GDM1 (cell line): ENCODE measurements around the gene GNLY.
A peak's percentile ranks its signal among the peaks of the same experiment; 100 is the strongest.
"Not testable (repeated sequence)": the region's sequence is repeated elsewhere in the genome, so short reads cannot be mapped to it uniquely, and the experiment has no call there.

ENCODE experiments used
- DNase-seq: peaks from one replicate; lab custom pipeline; 2025; lab: John Stamatoyannopoulos, UW

GNLY gene

GRCh38 chr2:85665264-85665937 lies 28.8 kb upstream of the GNLY start:
- DNase-seq: no peak

GRCh38 chr2:85666016-85666415 lies 28.1 kb upstream of the GNLY start:
- no peak for DNase-seq

- DNase-seq: no peak
Measured at GRCh38 chr2:85666435-85667316, 27.5 kb upstream of the GNLY start.

GRCh38 chr2:85667561-85668008 lies 26.6 kb upstream of the GNLY start:
- DNase-seq: no peak

GRCh38 chr2:85668009-85668856 lies 25.9 kb upstream of the GNLY start, which contains the start of gene SFTPB:
Gene SFTPB, minus strand, starts transcription at chr2:85668199. Its CDS starts 16 bp downstream, at chr2:85668183.
- no peak for DNase-seq

GRCh38 chr2:85668857-85669142 lies 25.4 kb upstream of the GNLY start:
- no peak for DNase-seq

- no peak for DNase-seq
Measured at GRCh38 chr2:85669549-85669948, 24.6 kb upstream of the GNLY start.

- DNase-seq: not testable (repeated sequence)
Measured at GRCh38 chr2:85670416-85670815, 23.7 kb upstream of the GNLY start.

- no peak for DNase-seq
Measured at GRCh38 chr2:85672456-85672855, 21.7 kb upstream of the GNLY start.

- DNase-seq: no peak
Measured at GRCh38 chr2:85673716-85674375, 20.3 kb upstream of the GNLY start.

- DNase-seq: no peak
Measured at GRCh38 chr2:85674417-85674816, 19.7 kb upstream of the GNLY start.

GRCh38 chr2:85675427-85675826 lies 18.7 kb upstream of the GNLY start:
- DNase-seq: no peak

GRCh38 chr2:85675866-85676548 lies 18.2 kb upstream of the GNLY start:
- no peak for DNase-seq

- no peak for DNase-seq
Measured at GRCh38 chr2:85678377-85678776, 15.8 kb upstream of the GNLY start.

GRCh38 chr2:85678794-85679672 lies 15.1 kb upstream of the GNLY start:
- peak; percentile 42 for DNase-seq

GRCh38 chr2:85680707-85681371 lies 13.3 kb upstream of the GNLY start:
- DNase-seq: no peak

- no peak for DNase-seq
Measured at GRCh38 chr2:85681372-85681763, 12.8 kb upstream of the GNLY start.

GRCh38 chr2:85681776-85682175 lies 12.4 kb upstream of the GNLY start:
- no peak for DNase-seq

- DNase-seq: no peak
Measured at GRCh38 chr2:85682378-85682777, 11.8 kb upstream of the GNLY start.

GRCh38 chr2:85684380-85684779 lies 9.8 kb upstream of the GNLY start:
- no peak for DNase-seq
